ENCODE data around the gene TMPO. TPM values are rescaled to one million over a fixed set of nuclear protein-coding genes. Genes with fewer than 3 reads are reported as not detected.

The TMPO gene
- total RNA-seq, 1 experiment from 2014 or later, result 176 TPM

DNA sequence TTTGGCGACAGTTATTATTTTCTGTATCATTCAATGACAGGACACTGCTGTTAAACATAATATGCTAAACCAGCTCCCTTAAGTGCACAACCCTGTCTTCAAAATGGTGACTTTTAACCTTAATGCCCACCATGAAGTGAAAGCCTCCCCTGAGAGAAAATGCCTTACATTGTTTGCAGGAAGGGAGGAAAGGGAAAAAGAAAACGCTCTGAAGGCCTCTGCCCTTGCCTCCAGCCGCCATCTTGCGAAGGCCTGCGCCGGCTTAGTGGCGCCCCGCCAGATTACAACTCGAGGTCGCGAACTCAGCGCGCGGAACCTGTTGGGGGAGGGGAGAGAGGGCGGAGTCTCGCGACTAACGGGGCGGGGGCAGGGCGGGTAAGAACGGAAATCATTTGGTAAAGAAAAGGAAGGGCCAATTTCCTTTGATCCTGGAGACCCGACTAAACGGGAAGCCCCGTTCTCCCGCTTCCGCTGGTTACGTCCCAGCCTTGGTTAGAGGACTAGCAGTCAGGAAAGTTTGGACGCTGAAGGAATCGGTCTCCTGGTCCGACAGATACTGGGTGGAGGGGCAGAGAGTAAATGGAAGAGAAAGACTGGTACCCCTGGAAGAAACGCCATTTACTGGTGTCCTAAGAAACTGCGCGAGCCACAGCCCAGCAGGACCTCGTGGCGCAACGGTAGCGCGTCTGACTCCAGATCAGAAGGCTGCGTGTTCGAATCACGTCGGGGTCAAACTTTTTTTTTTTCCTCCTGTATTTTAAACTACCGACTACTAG, 11.6 kb upstream of the TMPO start (continued):
- TF ChIP-seq, protein P1, sequence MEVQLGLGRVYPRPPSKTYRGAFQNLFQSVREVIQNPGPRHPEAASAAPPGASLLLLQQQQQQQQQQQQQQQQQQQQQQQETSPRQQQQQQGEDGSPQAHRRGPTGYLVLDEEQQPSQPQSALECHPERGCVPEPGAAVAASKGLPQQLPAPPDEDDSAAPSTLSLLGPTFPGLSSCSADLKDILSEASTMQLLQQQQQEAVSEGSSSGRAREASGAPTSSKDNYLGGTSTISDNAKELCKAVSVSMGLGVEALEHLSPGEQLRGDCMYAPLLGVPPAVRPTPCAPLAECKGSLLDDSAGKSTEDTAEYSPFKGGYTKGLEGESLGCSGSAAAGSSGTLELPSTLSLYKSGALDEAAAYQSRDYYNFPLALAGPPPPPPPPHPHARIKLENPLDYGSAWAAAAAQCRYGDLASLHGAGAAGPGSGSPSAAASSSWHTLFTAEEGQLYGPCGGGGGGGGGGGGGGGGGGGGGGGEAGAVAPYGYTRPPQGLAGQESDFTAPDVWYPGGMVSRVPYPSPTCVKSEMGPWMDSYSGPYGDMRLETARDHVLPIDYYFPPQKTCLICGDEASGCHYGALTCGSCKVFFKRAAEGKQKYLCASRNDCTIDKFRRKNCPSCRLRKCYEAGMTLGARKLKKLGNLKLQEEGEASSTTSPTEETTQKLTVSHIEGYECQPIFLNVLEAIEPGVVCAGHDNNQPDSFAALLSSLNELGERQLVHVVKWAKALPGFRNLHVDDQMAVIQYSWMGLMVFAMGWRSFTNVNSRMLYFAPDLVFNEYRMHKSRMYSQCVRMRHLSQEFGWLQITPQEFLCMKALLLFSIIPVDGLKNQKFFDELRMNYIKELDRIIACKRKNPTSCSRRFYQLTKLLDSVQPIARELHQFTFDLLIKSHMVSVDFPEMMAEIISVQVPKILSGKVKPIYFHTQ (CRISPR knock-in tag; IDR thresholded peaks at IDR 0.05), result no peak
- TF ChIP-seq, protein P2, sequence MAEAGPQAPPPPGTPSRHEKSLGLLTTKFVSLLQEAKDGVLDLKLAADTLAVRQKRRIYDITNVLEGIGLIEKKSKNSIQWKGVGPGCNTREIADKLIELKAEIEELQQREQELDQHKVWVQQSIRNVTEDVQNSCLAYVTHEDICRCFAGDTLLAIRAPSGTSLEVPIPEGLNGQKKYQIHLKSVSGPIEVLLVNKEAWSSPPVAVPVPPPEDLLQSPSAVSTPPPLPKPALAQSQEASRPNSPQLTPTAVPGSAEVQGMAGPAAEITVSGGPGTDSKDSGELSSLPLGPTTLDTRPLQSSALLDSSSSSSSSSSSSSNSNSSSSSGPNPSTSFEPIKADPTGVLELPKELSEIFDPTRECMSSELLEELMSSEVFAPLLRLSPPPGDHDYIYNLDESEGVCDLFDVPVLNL (CRISPR knock-in tag; IDR thresholded peaks at IDR 0.05; ENCODE audit: borderline replicate concordance, low read depth), result no peak
- TF ChIP-seq, protein P3, sequence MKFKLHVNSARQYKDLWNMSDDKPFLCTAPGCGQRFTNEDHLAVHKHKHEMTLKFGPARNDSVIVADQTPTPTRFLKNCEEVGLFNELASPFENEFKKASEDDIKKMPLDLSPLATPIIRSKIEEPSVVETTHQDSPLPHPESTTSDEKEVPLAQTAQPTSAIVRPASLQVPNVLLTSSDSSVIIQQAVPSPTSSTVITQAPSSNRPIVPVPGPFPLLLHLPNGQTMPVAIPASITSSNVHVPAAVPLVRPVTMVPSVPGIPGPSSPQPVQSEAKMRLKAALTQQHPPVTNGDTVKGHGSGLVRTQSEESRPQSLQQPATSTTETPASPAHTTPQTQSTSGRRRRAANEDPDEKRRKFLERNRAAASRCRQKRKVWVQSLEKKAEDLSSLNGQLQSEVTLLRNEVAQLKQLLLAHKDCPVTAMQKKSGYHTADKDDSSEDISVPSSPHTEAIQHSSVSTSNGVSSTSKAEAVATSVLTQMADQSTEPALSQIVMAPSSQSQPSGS (CRISPR knock-in tag; IDR thresholded peaks at IDR 0.05; ENCODE audit: borderline replicate concordance, low read depth), result no peak
- 0 out of 2 replicates have a peak, but pooled peaks have one; percentile 58 for TF ChIP-seq EMX1 (CRISPR knock-in tag; IDR thresholded peaks at IDR 0.05)
- TF ChIP-seq SMAD4 (CRISPR knock-in tag; IDR thresholded peaks at IDR 0.05), result no peak
- TF ChIP-seq CDX4 (CRISPR knock-in tag; IDR thresholded peaks at IDR 0.05; ENCODE audit: borderline replicate concordance), result 0 out of 2 replicates have a peak, but pooled peaks have one; percentile 11
- TF ChIP-seq MXD4 (CRISPR knock-in tag; IDR thresholded peaks at IDR 0.05; ENCODE audit: borderline replicate concordance), result no peak
- 0 out of 2 replicates have a peak, but pooled peaks have one; percentile 76 for TF ChIP-seq KAT7 (CRISPR knock-in tag; IDR thresholded peaks at IDR 0.05; ENCODE audit: borderline replicate concordance)
- TF ChIP-seq, protein P4, sequence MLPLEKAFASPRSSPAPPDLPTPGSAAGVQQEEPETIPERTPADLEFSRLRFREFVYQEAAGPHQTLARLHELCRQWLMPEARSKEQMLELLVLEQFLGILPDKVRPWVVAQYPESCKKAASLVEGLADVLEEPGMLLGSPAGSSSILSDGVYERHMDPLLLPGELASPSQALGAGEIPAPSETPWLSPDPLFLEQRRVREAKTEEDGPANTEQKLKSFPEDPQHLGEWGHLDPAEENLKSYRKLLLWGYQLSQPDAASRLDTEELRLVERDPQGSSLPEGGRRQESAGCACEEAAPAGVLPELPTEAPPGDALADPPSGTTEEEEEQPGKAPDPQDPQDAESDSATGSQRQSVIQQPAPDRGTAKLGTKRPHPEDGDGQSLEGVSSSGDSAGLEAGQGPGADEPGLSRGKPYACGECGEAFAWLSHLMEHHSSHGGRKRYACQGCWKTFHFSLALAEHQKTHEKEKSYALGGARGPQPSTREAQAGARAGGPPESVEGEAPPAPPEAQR (CRISPR knock-in tag; IDR thresholded peaks at IDR 0.05), result 0 out of 2 replicates have a peak, but pooled peaks have one; percentile 38
- TF ChIP-seq, protein P5, sequence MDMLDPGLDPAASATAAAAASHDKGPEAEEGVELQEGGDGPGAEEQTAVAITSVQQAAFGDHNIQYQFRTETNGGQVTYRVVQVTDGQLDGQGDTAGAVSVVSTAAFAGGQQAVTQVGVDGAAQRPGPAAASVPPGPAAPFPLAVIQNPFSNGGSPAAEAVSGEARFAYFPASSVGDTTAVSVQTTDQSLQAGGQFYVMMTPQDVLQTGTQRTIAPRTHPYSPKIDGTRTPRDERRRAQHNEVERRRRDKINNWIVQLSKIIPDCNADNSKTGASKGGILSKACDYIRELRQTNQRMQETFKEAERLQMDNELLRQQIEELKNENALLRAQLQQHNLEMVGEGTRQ (CRISPR knock-in tag; IDR thresholded peaks at IDR 0.05), result no peak; the same call in 1 of the 2 replicates
- TF ChIP-seq ATF1 (CRISPR knock-in tag; IDR thresholded peaks at IDR 0.05), result no peak
- no peak for TF ChIP-seq ZNF138 (CRISPR knock-in tag; conservative IDR thresholded peaks at IDR 0.05)
- peak; percentile 46; the same call in 1 of the 2 replicates for TF ChIP-seq E2F5 (CRISPR knock-in tag; IDR thresholded peaks at IDR 0.05)
- TF ChIP-seq TEAD4 (CRISPR knock-in tag; IDR thresholded peaks at IDR 0.05), result no peak
- TF ChIP-seq GTF2I (CRISPR knock-in tag; conservative IDR thresholded peaks at IDR 0.05), result peak; percentile 97
- TF ChIP-seq, protein P6, sequence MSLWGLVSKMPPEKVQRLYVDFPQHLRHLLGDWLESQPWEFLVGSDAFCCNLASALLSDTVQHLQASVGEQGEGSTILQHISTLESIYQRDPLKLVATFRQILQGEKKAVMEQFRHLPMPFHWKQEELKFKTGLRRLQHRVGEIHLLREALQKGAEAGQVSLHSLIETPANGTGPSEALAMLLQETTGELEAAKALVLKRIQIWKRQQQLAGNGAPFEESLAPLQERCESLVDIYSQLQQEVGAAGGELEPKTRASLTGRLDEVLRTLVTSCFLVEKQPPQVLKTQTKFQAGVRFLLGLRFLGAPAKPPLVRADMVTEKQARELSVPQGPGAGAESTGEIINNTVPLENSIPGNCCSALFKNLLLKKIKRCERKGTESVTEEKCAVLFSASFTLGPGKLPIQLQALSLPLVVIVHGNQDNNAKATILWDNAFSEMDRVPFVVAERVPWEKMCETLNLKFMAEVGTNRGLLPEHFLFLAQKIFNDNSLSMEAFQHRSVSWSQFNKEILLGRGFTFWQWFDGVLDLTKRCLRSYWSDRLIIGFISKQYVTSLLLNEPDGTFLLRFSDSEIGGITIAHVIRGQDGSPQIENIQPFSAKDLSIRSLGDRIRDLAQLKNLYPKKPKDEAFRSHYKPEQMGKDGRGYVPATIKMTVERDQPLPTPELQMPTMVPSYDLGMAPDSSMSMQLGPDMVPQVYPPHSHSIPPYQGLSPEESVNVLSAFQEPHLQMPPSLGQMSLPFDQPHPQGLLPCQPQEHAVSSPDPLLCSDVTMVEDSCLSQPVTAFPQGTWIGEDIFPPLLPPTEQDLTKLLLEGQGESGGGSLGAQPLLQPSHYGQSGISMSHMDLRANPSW (CRISPR knock-in tag; conservative IDR thresholded peaks at IDR 0.05; ENCODE audit: low read depth), result no peak
- TF ChIP-seq ZNF263 (CRISPR knock-in tag; IDR thresholded peaks at IDR 0.05; ENCODE audit: low read depth), result no peak
- TF ChIP-seq PRRX2 (CRISPR knock-in tag; IDR thresholded peaks at IDR 0.05), result no peak
- TF ChIP-seq IRF1 (CRISPR knock-in tag; IDR thresholded peaks at IDR 0.05), result no peak
- TF ChIP-seq FOXP1 (CRISPR knock-in tag; IDR thresholded peaks at IDR 0.05; ENCODE audit: borderline replicate concordance), result peak; percentile 22; the same call in 1 of the 2 replicates
- TF ChIP-seq ELF4 (CRISPR knock-in tag; IDR thresholded peaks at IDR 0.05; ENCODE audit: low read depth), result no peak
- no peak for TF ChIP-seq NFE2L1 (CRISPR knock-in tag; IDR thresholded peaks at IDR 0.05)
- TF ChIP-seq NR1H2 (CRISPR knock-in tag; IDR thresholded peaks at IDR 0.05), result no peak
- no peak for TF ChIP-seq SMAD3 (CRISPR knock-in tag; IDR thresholded peaks at IDR 0.05; ENCODE audit: borderline replicate concordance)
- no peak for TF ChIP-seq OVOL2 (CRISPR knock-in tag; IDR thresholded peaks at IDR 0.05; ENCODE audit: borderline replicate concordance)

Measured in WTC11 (cell line).